Stimulated activated CD4-positive, alpha-beta T cell treated with anti-CD3 and anti-CD28 coated beads, TNF-alpha, amount 100 ng/mL, for 4 hours (primary cell): ENCODE results near the gene CPSF7.
A peak's percentile ranks its signal among the peaks of the same experiment; 100 is the strongest.
"Not testable (repeated sequence)": the region's sequence is repeated elsewhere in the genome, so short reads cannot be mapped to it uniquely, and the experiment has no call there.

Experiments used
- DNase-seq, 3 experiments: peaks; one replicate each; pipeline ENCODE4 v3.0.0-alpha.2; 2020; ENCODE audit warnings: low read depth in 3 of 3

The CPSF7 gene

GRCh38 chr11:61442616-61443015 lies 12.8 kb upstream of the CPSF7 start:
- no peak for DNase-seq

GRCh38 chr11:61439615-61440014 lies 9.8 kb upstream of the CPSF7 start:
- no peak for DNase-seq

DNA sequence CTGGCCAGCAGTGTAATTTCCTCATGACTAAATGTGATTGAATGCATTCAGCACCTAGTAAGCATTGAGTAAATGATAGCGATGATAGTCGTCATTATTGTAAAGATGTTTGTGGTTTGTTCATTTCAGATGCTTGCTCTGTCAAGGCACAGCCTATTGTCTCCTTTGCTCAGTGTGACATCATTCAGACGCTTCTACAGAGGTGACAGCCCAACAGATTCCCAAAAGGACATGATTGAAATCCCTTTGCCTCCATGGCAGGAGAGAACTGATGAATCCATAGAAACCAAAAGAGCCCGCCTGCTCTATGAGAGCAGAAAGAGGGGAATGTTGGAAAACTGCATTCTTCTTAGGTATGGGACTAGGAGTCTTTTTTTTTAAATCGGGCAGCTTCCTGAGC lies 7.7 kb upstream of the CPSF7 start:
- no peak for DNase-seq

- not testable (repeated sequence) for DNase-seq
Observed at GRCh38 chr11:61430839-61431238, 1.1 kb upstream of the CPSF7 start.

DNA sequence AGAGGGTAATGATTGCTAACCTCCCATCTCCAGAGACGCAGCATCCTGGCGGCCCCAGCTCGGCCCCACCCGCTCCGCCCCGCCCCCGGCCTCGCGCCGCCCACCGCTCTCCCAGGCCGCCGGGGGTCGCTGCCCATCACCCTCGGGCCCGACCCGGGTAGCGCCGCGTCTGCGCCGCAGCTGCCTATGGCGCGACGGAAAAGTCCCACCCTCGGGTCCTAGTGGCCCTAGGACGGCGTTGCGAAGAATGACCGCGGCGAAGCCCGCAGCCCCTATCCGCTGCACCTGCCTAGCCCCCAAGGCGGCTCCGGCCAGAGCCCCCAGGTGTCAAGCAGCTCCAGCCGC lies 457 bp downstream of the CPSF7 start:
- peak in 2 of 3 experiments; percentile 25 to 49 for DNase-seq

DNA sequence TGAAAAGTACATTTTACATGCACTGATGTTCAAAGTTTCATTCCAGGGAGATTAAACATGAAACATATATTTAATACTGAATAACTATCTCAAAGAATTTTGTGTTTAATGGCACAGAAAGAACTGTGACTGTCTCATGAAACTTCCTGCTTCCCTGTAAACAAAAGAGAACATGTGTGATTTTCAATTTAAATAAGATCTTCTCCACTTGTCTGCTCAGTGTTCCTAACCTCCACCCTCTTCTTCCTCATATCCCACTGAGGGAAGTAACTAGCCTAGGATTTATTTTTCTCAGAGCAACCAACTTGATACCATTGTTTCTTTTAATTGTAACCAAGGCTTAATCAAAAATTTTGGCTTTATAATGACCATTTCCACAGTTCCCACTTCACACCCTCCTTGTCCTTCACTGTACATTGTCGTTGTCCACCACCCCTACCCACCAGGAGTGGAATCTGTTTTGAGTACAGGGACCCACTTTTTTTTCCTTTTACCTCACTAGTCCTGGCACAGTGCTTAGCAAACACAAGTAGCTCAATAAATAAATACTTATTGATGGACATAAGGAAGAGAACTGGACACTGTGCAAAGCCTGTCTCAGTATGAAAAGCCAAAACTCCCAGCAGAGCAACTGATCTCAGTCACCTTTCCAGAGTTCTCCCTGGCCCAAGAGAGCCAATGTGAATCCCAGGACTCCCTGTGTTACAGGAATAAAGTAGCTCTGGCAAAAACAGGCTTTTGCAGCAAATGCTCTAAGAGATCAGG lies 4.2 kb downstream of the CPSF7 start:
- DNase-seq, result no peak

DNA sequence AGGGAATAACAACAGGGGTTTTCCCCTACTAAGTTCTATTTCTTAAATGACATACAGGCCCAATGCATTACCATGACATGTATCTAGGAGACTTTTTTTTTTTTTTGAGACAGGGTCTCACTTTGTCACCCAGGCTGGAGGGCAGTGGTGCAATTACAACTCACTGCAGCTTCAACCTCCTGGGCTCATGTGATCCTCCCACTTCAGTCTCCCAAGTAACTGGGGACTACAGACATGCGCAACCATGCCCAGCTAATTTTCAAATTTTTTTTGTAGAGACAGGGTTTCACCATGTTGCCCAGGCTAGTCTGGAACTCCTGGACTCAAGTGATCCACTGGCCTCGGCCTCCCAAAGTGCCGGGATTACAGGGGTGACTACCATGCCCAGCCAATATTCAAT lies 7.5 kb downstream of the CPSF7 start:
- no peak for DNase-seq

DNA sequence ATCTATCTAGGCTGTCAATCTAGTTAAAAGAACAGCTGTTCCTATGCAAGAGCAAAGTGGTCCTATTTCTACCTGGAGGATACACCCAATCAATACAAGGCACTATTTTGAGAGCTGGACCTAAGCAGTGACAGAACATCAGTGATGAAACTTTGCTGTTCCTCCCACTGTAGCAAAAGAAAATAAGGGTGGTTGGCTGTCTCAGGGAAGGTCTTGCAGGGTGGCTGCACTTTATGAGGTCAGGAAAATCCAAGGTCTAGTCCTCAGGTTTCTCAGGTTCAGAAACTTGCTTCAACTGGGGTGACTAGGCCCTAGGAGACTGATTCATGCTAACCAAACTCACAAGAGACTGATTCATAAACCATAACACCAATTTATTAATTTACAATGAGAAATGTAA lies 11.6 kb downstream of the CPSF7 start:
- no peak for DNase-seq

DNA sequence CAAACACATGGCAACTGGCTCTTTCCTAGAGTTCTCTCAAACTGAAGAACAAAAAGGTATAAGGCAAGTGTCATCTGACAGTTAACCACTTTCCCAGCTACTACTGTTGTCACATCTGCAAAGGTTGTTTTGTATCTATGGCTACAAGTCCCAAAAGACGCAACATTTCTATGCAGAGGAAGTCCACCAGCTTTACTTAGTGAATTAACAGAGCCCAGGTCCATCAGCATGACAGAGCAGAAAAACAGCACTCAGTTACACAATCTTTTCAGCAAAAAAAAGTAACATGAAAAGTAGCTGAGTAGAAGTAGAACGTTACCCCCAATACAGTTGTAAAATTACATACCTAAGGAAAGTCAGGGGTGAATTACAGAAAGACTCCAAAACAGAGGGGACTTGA lies 12.1 kb downstream of the CPSF7 start:
- DNase-seq, result no peak

DNA sequence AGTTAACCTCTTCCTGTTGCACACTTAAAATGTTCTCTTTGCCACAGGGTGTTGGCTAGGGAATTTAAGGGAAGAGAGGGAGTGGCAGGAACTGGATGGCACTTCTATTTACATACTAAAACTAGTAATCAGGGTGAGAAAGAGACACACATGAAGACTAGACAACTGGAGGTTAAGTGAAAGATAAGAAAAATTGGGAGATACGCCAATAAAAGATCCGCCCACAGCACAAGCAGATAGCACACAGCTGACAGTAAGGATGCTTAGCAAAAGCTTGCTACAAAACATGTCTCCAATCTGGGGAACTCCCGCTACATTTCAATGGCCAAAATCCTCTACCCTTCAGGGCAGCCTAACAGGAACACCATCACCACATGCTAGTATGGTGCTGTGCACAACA lies 12.8 kb downstream of the CPSF7 start:
- no peak for DNase-seq

- no peak for DNase-seq
Observed at GRCh38 chr11:61415381-61415780, 14.4 kb downstream of the CPSF7 start.

- no peak for DNase-seq
Observed at GRCh38 chr11:61414547-61414946, 15.2 kb downstream of the CPSF7 start.

DNA sequence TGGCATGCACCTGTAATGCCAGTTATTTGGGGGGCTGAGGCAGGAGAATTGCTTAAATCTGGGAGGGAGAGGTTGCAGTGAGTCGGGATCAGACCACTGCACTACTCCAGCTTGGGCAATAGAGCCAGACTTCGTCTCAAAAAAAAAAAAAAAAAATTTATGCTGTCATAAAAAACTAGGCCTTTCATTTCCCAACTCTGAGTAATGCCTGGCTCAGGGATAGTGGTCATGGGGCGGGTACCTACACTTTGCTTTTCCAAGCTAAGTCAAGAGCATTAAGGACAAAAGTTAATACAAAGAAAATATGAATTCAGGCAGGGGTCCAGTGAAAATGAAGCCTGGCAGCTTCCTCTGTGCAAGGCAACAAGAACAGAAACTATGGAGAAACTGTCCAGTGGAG lies 16.3 kb downstream of the CPSF7 start:
- DNase-seq, result no peak

DNA sequence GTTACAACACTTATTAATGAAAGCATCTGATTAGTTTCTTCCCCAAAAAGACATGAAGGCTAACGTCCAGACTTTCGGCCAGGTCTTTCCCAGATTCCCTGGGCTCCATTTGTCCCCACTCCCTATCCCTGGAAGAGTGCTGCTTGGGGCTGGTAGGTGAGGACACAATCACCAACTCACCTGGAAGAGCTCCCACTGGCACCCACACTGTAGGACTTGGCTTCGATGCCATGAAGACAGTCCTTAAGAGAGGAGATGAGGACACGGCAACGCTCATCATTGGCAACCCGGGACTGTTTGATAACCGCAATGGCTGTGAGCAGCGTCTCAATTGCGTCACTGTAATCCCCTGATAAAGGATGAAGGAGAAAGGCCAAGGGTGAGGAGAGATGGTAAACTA lies 18.2 kb downstream of the CPSF7 start:
- DNase-seq, result no peak

DNA sequence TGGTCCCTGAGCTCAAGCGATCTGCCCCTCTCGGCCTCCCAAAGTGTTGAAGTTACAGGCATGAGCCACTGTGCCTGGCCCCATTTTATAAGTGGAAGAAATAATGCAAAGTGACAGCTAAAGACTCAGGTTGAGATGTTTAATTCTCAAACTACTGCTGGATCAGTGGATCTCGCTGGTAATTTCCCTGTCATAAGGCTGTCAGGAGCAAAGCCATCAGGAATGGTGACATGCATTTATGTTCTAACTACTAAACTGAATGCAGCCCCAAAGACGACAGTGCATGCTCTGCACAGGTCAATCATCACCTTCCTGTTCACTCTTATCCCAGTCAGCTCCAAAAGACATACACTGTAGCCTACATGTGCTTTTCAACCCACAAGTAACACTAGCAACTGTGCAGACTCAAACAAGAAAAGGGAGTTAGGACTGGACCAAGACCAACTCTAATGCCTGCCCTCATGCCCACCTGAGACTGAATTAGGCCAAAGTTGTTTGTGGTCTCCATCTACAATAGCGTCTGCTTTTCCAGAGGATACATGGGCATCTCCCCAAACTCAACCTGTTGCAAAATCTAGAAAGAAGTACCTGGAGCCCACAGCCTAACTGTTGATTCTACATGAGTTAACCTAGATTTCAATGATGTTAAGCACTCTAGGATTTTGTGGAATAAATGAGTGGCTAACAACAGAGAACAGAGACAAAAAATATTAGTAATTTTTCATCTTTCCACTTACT lies 22.6 kb downstream of the CPSF7 start:
- no peak for DNase-seq

DNA sequence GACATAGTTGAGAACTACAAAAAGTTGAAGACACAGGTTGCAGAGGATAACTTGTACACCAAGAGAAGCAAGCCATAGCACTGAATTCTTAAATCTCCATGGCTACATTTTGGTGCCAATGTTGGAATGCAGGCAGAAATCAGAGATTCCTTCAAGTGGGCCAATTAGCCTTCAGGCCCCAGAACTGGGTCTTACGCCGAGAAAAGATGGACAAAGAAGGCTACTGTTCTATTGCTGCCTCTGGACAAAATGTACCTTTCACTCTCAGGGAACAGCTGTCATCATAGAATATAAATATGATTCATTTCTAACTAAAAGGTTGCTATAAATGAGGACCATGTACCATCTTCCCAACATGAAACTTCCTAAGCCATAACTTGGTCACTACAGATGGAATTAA lies 23.7 kb downstream of the CPSF7 start:
- no peak for DNase-seq

- no peak for DNase-seq
Observed at GRCh38 chr11:61404641-61405040, 25.1 kb downstream of the CPSF7 start.

- no peak for DNase-seq
Observed at GRCh38 chr11:61404103-61404502, 25.7 kb downstream of the CPSF7 start.

DNA sequence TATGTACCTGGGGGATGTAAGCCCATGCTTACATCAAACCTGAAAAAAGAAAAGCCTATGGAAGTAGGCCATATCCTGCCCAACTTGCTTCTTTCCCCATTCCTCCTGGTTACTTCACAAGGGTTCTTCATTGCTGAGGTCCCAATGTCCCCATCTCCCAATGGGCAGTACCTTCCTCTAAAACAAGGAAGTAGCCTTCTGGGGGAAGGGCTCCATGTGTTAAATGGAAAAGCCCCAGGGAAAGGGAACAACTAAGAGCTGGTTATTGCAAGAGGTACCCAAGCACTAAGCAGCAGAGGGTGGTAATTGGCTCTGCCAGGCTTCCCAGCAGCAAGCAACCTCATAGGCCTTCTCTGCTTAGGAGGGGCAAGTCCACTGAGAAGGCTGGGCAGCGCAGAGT lies 26.1 kb downstream of the CPSF7 start:
- DNase-seq, result no peak

DNA sequence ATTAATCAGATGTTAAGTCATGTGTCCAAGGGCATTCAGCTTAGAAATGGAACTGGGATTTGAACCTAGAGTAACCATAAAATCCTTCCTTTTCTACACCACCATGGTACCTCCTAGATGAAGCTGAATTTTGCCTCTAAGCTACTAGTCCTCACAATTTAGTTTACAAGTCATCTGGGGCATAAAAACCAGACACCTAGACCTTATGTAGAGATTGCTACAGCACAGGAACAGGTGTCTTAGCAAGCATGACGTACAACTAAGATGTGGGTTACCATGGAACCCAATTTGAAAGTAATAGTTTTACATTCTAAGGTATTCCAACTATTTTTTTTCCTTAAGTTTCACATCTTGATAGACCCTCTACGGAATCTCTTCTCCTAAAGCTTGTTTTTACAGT lies 28.2 kb downstream of the CPSF7 start:
- DNase-seq, result no peak

DNA sequence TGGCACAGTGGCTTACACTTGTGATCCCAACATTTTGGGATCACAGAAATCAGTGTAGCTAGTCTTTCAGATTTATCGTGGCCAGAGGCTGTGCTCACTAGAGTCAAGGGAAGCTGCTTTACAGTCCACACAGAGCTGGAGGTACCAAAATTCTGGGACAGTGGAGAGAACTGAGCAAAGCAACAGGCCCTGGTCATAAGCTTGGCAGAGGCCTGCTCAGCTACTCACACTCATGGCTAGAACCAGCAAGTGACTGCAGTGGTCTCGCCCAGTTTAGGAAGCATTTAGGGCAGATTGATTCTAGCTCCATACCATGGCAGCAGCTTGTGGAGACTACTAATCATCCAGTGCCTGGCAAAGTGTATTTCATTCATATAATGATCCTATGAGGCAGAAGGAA lies 28.6 kb downstream of the CPSF7 start:
- DNase-seq, result no peak

DNA sequence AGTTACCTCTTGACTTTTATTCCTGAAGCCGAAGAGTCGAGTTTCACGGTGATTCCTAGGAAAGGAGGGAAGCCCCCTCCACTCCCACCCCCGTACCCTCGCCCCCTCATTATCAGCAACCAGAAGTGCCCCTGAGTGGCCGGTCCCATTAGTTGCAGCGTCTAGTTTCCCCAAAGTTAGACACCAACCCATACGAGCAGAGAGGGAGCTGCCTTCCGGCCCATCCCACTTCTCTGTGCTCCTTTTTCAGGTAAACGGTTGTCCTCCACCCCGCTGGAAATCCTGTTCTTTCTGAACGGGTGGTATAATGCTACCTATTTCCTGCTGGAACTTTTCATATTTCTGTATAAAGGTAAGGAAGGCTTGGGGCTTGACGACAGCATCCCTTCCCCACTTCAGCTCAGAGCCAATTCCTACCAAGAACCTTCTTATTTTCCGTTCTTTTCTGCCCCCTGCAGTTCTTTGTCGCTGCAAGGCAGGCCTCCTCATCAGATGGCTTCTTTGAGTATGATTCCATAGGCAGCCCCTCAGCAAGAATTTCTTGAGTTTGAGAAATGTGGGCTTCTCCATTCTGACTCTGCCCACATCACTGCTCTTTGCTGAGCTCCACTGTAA lies 36.7 kb downstream of the CPSF7 start:
- DNase-seq, result no peak

GRCh38 chr11:61390161-61390560 lies 39.6 kb downstream of the CPSF7 start:
- no peak for DNase-seq
